HCT116 (cell line): ENCODE measurements around the gene HTRA3. TPM values are rescaled to one million over a fixed set of nuclear protein-coding genes. Genes with fewer than 3 reads are reported as not detected.

ENCODE experiments used
- ATAC-seq: fragments of 200-7000 bp; cut with Tn5 transposase; 2 replicates; pipeline ENCODE4 v1.9.1; 2020; ENCODE audit warnings: mild to moderate bottlenecking, moderate library complexity
- BruUV-seq: library from RNA; stranded (reverse); fragments of 400-500 nt; replicated peaks from 2 replicates; lab custom pipeline; 2021; lab: Mats Ljungman, UMichigan
- CTCF ChIA-PET: fragments of 300-600 bp; sonication (Branson Sonifier 250); formaldehyde crosslinking; loops from one replicate; lab custom pipeline; 2021; ENCODE audit warnings: antibody characterized with exemption; lab: Charles Lee
- POLR2A ChIA-PET: fragments of 300-600, 350-600 bp; sonication (Branson Sonifier 250); formaldehyde crosslinking; loops from one replicate; lab custom pipeline; 2021; ENCODE audit warnings: antibody characterized with exemption; lab: Charles Lee
- RAD21 ChIA-PET, 2 experiments: fragments of 300-600 bp; sonication (Branson Sonifier 250); formaldehyde crosslinking; loops; one replicate each; lab custom pipeline; 2023; ENCODE audit warnings: low total read pairs in 2 of 2; ENCODE audit not compliant: uncharacterized antibody in 2 of 2, unreplicated experiment in 2 of 2, low non-redundant PET in 1 of 2; lab: Charles Lee
- DNase-seq: peaks from one replicate; pipeline ENCODE4 v3.0.0-alpha.2; 2010; ENCODE audit warnings: low read depth, low spot score
- H2AFZ ChIP-seq: fragments of 200-600 bp; shearing (Covaris generic), sonication (generic); 2 replicates; pipeline ENCODE4 v1.6.1; 2017; ENCODE audit warnings: low read depth, mixed run types, mixed read lengths, antibody characterized with exemption, low read length; ENCODE audit not compliant: poor library complexity, severe bottlenecking
- H3K27ac ChIP-seq: 2 replicates; pipeline ENCODE4 v1.5.1; 2012; ENCODE audit warnings: low read depth, low read length
- H3K27me3 ChIP-seq: fragments of 200-600 bp; sonication (generic); 2 replicates; pipeline ENCODE4 v1.6.1; 2016; ENCODE audit warnings: mixed run types, low read length, mixed read lengths; ENCODE audit not compliant: insufficient read depth
- H3K36me3 ChIP-seq, 2 experiments: fragments of 200-500 bp in 1 of 2; fragments of 200-600 bp in 1 of 2; sonication (Bioruptor generic) in 1 of 2; sonication (generic) in 1 of 2; 2 replicates each; pipeline versions ENCODE4 v1.5.1 to v1.6.1; 2014 to 2016; ENCODE audit warnings: low read length in 2 of 2, inconsistent platforms in 1 of 2, mixed read lengths in 1 of 2, mixed run types in 1 of 2; ENCODE audit not compliant: insufficient read depth in 2 of 2, control insufficient read depth in 1 of 2
- H3K4me1 ChIP-seq, 2 experiments: fragments of 200-600 bp in 1 of 2; sonication (generic) in 1 of 2; 2 replicates each; pipeline versions ENCODE4 v1.5.1 to v1.6.1; 2012 to 2017; ENCODE audit warnings: low read length in 2 of 2, inconsistent platforms in 1 of 2, mild to moderate bottlenecking in 1 of 2, mixed read lengths in 1 of 2, mixed run types in 1 of 2, moderate library complexity in 1 of 2; ENCODE audit not compliant: insufficient read depth in 2 of 2, control insufficient read depth in 1 of 2
- H3K4me2 ChIP-seq: fragments of 200-600 bp; sonication (generic); 2 replicates; pipeline ENCODE4 v1.6.1; 2017; ENCODE audit warnings: mixed run types, low read length, mixed read lengths
- H3K4me3 ChIP-seq, 2 experiments: fragments of 200-600 bp in 1 of 2; sonication (generic) in 1 of 2; replicated peaks in 1 of 2; 2 replicates each; pipeline ENCODE4 v1.5.1; 2011 to 2016; ENCODE audit warnings: low read length in 2 of 2, control low read depth in 1 of 2, low read depth in 1 of 2, mild to moderate bottlenecking in 1 of 2, mixed read lengths in 1 of 2, mixed run types in 1 of 2
- H3K79me2 ChIP-seq: fragments of 200-600 bp; sonication (generic); 2 replicates; pipeline ENCODE4 v1.6.1; 2017; ENCODE audit warnings: mild to moderate bottlenecking, mixed run types, low read length, moderate library complexity, mixed read lengths; ENCODE audit not compliant: insufficient read depth
- H3K9ac ChIP-seq: fragments of 200-600 bp; sonication (generic); 2 replicates; pipeline ENCODE4 v1.6.1; 2016; ENCODE audit warnings: low read length, mixed read lengths
- H3K9me2 ChIP-seq: fragments of 200-600 bp; sonication (generic), shearing (Covaris generic); 2 replicates; pipeline ENCODE4 v1.6.1; 2017; ENCODE audit warnings: mixed run types, mild to moderate bottlenecking, moderate library complexity; ENCODE audit not compliant: insufficient read depth
- H3K9me3 ChIP-seq, 2 experiments: fragments of 200-500 bp in 1 of 2; fragments of 200-600 bp in 1 of 2; sonication (Bioruptor generic) in 1 of 2; sonication (generic) in 1 of 2; 2 replicates each; pipeline ENCODE4 v1.6.1; 2014 to 2017; ENCODE audit warnings: low read length in 2 of 2, mixed read lengths in 2 of 2, inconsistent platforms in 1 of 2, low read depth in 1 of 2, mild to moderate bottlenecking in 1 of 2, mixed run types in 1 of 2, moderate library complexity in 1 of 2; ENCODE audit not compliant: control insufficient read depth in 1 of 2, insufficient read depth in 1 of 2
- H4K20me1 ChIP-seq: fragments of 200-600 bp; sonication (generic), shearing (Covaris generic); 2 replicates; pipeline ENCODE4 v1.6.1; 2017; ENCODE audit warnings: mixed run types, mild to moderate bottlenecking, moderate library complexity; ENCODE audit not compliant: insufficient read depth
- EZH2phosphoT487 ChIP-seq: fragments of 200-600 bp; IDR thresholded peaks from 2 replicates; pipeline ENCODE4 v1.6.1; 2018; ENCODE audit warnings: antibody characterized with exemption, borderline replicate concordance
- POLR2A ChIP-seq: IDR thresholded peaks from 2 replicates; pipeline ENCODE4 v1.7.0; 2011; ENCODE audit warnings: borderline replicate concordance; ENCODE audit not compliant: insufficient read depth, insufficient read length; ENCODE audit errors: extremely low read depth
- RAD21 ChIP-seq: IDR thresholded peaks from 2 replicates; pipeline ENCODE4 v1.6.1; 2012; ENCODE audit warnings: low read depth, mild to moderate bottlenecking
- SP1 ChIP-seq: IDR thresholded peaks from 2 replicates; pipeline ENCODE4 v1.6.1; 2012; ENCODE audit warnings: low read depth
- ZBTB33 ChIP-seq: IDR thresholded peaks from 2 replicates; pipeline ENCODE4 v1.6.1; 2011; ENCODE audit warnings: mild to moderate bottlenecking, low read length, moderate library complexity; ENCODE audit not compliant: insufficient replicate concordance; ENCODE audit errors: extremely low read depth
- intact Hi-C: fragments of 100-400 bp; cut with micrococcal nuclease; formaldehyde crosslinking; loops from 2 replicates; pipeline ENCODE4 v1.10.0; 2022
- total RNA-seq: library from RNA; stranded (reverse); gene quantifications from one replicate; pipeline ENCODE4 v1.2.1, GENCODE V29; 2021; ENCODE audit not compliant: unreplicated experiment
- TF ChIP-seq, protein P1 (sequence below), 3 experiments: fragments of 200-600 bp in 1 of 3; sonication (generic) in 1 of 3; IDR thresholded peaks in 2 of 3; conservative IDR thresholded peaks in 1 of 3; 2 replicates each; pipeline ENCODE4 v1.5.1; 2012 to 2017; ENCODE audit warnings: low read depth in 2 of 3, low read length in 2 of 3, antibody characterized with exemption in 1 of 3, borderline replicate concordance in 1 of 3, control low read depth in 1 of 3, mild to moderate bottlenecking in 1 of 3, mixed read lengths in 1 of 3, mixed run types in 1 of 3, moderate library complexity in 1 of 3; ENCODE audit not compliant: insufficient read depth in 1 of 3

The HTRA3 gene
- total RNA-seq, 1 experiment from 2014 or later = not detected

DNA sequence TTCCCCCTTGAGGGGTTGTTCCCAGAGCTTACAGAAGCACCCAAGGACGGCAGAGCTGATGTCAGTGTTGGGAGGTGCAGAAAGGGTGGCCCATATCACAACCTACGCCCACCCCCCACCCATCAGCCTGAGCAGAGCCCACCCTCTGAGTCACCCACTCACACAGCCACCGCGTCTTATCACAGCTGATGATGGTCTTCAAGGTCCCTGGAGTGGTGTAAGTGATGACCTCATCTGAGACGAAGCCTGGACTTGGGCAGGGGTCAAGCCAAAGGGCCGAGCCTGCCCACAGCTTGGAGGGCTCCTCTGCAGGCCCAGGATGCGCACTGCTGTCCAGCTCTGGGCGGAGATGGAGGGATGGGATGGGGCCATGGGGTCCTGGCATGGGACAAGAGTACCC, 3.0 kb upstream of the HTRA3 start (continued):
- TF ChIP-seq, protein P1, sequence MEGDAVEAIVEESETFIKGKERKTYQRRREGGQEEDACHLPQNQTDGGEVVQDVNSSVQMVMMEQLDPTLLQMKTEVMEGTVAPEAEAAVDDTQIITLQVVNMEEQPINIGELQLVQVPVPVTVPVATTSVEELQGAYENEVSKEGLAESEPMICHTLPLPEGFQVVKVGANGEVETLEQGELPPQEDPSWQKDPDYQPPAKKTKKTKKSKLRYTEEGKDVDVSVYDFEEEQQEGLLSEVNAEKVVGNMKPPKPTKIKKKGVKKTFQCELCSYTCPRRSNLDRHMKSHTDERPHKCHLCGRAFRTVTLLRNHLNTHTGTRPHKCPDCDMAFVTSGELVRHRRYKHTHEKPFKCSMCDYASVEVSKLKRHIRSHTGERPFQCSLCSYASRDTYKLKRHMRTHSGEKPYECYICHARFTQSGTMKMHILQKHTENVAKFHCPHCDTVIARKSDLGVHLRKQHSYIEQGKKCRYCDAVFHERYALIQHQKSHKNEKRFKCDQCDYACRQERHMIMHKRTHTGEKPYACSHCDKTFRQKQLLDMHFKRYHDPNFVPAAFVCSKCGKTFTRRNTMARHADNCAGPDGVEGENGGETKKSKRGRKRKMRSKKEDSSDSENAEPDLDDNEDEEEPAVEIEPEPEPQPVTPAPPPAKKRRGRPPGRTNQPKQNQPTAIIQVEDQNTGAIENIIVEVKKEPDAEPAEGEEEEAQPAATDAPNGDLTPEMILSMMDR (IDR thresholded peaks at IDR 0.05 in 2 of 3, conservative IDR thresholded peaks at IDR 0.05 in 1 of 3; ENCODE audit: borderline replicate concordance in 1 of 3, insufficient read depth in 1 of 3, low read depth in 2 of 3, low read length in 2 of 3) = no peak
- no peak for TF ChIP-seq EZH2phosphoT487
- no peak for TF ChIP-seq SP1
- no peak for TF ChIP-seq POLR2A

DNA sequence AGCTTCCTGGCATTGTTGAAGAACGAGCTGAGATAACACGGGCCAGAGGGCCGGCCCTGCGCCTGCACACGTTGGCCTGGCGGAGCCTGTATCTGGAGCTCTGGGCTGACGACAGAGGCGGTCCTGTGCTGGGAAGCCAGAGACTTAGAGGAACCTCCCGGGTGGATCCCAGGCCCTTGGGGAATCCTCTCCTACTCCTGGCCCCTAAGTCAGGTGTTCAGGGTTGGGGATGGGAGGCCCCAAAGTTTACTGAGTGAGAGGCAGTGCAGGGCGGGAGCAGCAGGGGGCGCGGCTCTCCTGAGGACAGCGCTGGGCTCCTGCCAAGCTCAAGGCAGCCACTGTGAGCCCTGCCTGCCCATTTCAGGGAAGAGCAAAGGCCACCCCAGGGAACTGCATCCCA, 2.5 kb upstream of the HTRA3 start:
- no peaks in the 10 kb centered on the region for H4K20me1 ChIP-seq
- DNase-seq = peak; percentile 35
- intact Hi-C loops = loop anchor here (1.0 kb wide), 2 partner anchors 136 to 280 kb away; no protein-coding TSS in a partner anchor
- RAD21 ChIA-PET = interaction anchor here (0.9 to 1.9 kb wide), 5 partner anchors 25 to 140 kb away, joined by 3 to 7 read pairs (median 3); no protein-coding TSS in a partner anchor
- CTCF ChIA-PET = interaction anchor here (0.6 to 3.5 kb wide), 9 partner anchors 9 to 162 kb away, joined by 3 to 34 read pairs (median 5); no protein-coding TSS in a partner anchor
- no peak overlapping the region for H3K9ac ChIP-seq
- H3K36me3 ChIP-seq = no peaks in the 10 kb centered on the region
- H3K4me3 ChIP-seq = no peak overlapping the region
- H3K79me2 ChIP-seq = no peaks in the 10 kb centered on the region
- peak overlapping the region; percentile 32 for H2AFZ ChIP-seq
- no TSS peak for BruUV-seq
- POLR2A ChIA-PET = no interaction called here
- H3K9me3 ChIP-seq = no peaks in the 10 kb centered on the region
- H3K27me3 ChIP-seq = no peaks in the 10 kb centered on the region
- TF ChIP-seq RAD21 (peak; percentile 88), ZBTB33 (no peak)
- TF ChIP-seq, protein P1 (IDR thresholded peaks at IDR 0.05 in 2 of 3, conservative IDR thresholded peaks at IDR 0.05 in 1 of 3; ENCODE audit: borderline replicate concordance in 1 of 3, insufficient read depth in 1 of 3, low read depth in 2 of 3, low read length in 2 of 3) = peak; percentile 79 to 93 (median 82)
- no peaks in the 10 kb centered on the region for H3K4me1 ChIP-seq
- peak; percentile 97 for ATAC-seq
- H3K9me2 ChIP-seq = no peaks in the 10 kb centered on the region
- H3K27ac ChIP-seq = no peak overlapping the region
- no peak overlapping the region for H3K4me2 ChIP-seq
